T47D (cell line): ENCODE results near the gene EXOC4.
"Not testable (repeated sequence)": the region's sequence is repeated elsewhere in the genome, so short reads cannot be mapped to it uniquely, and the experiment has no call there.

Experiments
- DNase-seq, 2 experiments: peaks; one replicate each; pipeline versions ENCODE4 v3.0.0 to v3.0.0-alpha.2; 2011 to 2012; ENCODE audit warnings: low read depth in 1 of 2, low spot score in 1 of 2
- JUND ChIP-seq: IDR thresholded peaks from 2 replicates; pipeline ENCODE4 v1.6.1; 2012; ENCODE audit warnings: low read depth
- in situ Hi-C: cut with HindIII; loops from 2 replicates; pipeline ENCODE4 v1.10.0; 2016; ENCODE audit warnings: low sequenced_read_pairs, low pct_unique_long_range_greater_than_20kb

EXOC4 gene

DNA sequence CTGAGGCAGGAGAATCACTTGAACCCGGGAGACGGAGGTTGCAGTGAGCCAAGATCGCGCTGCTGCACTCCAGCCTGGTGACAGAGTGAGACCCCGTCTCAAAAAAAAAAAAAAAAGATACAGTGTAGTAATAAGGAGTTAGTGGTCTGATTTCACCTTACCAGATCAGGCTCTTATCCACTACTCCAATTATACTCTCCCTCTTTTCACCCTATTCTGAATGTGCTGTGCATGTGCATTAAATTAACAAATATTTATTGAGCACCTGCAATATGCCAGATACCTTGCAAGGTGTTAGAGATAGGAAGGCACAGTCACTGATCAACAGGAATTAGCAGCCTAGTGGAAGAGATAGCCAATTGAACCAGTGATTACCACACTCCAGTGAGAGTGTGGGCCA is 632.3 kb downstream of the EXOC4 start:
- no peak for TF ChIP-seq JUND
- in situ Hi-C loops, result no loop called here
- DNase-seq, result no peak

DNA sequence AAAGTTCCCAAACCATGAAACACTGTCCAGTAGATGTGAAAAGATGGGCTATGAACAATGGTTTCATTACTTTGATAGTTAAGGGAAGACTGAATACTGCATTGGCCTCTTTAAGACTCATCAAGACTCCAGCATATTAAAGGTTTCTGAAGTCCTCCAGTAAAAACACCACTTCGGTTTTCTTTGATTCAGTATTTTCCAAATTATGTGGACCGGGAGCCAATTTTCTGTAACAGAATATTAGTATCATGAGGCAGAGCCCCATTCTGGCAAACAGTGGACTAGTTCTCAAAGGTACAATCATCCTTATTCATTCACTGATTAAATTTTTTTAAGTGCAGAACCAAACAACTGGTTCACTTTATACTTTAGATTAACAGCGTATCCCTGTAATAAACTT is 633.2 kb downstream of the EXOC4 start:
- no peak for DNase-seq
- in situ Hi-C loops, result no loop called here
- TF ChIP-seq JUND, result no peak

DNA sequence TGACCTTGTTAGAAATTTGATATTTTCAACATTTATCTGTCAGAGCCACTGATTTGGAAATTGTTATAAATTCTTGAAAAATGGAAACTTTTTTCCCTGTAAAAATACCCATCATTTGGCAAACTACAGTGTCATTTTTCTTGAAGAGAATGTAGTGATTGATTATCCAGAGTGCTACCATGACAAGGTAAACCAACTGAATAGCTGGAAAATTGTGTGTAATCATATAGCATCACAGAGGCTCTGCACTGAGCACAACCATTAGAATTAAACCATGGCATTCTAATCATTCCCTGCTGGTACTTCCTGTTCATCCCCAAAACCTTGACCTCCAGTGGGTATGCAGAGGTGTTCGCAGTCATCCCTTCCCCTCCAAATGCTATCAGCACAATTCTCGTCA is 633.9 kb downstream of the EXOC4 start:
- DNase-seq, result no peak
- in situ Hi-C loops, result no loop called here
- TF ChIP-seq JUND, result no peak

DNA sequence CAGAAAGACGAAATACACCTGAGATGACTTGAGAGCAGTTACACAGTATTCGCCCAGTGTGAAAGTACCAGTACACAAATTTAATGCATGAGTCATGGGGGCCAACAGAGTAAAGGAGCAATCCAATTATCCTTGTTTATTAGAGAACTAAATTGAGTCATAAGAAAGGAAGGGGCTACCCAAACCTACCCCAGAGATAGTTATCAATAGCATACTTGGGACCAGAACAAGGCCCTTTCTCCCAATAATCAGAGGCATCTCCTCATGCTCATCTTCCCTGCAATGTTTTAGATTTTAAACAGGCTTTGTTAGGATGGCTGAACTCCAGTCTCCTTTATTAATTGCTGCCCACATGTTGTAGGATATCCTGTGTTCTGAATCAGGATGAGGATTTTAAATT is 634.6 kb downstream of the EXOC4 start:
- in situ Hi-C loops, result no loop called here
- no peak for TF ChIP-seq JUND
- no peak for DNase-seq

DNA sequence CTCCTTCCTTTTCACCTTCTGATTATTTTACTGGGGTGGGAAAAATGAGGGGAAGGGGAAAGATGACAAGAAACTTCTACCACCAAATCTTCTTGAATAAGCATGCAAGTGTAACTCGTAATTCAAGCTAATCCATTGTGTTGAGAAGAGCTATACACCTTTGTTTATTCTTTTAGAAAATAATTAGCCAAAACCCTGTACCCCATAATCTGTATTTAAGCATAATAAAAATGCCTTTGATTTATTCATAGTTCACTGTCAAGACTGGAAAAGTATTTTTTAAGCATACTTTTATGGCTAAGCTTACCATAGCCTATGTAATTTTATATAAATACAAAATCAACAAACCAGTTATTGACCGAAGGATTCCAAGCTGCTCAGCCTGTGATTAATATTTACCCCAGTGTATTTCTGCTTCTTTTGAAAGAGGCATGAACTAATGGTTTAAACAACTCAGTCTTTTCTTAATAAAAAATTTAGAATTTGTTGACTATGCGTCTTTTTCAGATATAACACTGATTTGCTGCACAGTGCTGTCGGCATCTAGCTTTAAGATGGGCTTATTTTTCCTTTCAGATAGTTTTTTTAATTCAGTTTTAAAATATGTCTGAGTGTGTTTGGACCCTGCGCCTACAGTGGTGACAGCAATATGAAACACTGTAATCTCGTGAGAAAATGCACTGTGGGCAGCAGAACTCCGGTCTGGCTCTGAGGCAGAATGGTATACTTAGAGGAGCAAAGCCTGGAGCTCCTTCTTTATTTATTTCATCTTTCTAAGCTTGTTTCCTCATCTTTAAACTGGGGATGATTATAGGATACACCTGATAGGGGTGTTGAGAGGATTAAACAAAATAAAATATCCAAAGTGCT is 635.4 kb downstream of the EXOC4 start:
- no peak for DNase-seq
- in situ Hi-C loops, result no loop called here
- no peak for TF ChIP-seq JUND

DNA sequence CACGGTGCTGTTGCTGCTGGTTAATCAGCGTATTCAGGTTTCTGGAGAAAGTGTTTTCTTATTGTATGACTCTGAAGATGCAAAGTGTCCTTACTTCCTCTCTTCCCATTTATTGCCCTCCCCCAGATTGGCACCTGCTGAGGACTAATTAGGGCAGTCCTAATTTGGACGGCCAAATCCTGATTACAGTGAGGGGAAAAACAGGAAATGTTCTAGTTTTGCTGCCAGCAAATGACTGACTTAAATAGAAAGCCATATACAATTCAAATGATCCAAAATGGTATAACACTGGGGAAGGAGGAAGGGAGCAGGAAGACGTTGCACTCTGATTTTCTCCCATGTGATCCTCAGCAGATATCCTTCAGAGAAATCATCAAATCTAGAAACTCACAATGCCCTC is 651.9 kb downstream of the EXOC4 start:
- no peak for TF ChIP-seq JUND
- in situ Hi-C loops, result no loop called here

DNA sequence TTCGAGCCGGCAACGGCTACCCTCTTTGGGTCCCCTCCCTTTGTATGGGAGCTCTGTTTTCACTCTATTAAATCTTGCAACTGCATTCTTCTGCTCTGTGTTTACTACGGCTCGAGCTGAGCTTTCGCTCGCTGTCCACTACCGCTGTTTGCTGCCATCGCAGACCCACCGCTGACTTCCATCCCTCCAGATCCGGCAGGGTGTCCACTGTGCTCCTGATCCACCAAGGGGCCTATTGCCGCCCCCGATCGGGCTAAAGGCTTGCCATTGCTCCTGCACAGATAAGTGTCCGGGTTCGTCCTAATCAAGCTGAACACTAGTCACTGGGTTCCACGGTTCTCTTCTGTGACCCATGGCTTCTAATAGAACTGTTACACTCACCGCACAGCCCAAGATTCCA is 653.7 kb downstream of the EXOC4 start:
- in situ Hi-C loops, DNase-seq: not testable (repeated sequence)

More for the DNA sequence above, 651.9 kb downstream of the EXOC4 start:
- no peak for DNase-seq

DNA sequence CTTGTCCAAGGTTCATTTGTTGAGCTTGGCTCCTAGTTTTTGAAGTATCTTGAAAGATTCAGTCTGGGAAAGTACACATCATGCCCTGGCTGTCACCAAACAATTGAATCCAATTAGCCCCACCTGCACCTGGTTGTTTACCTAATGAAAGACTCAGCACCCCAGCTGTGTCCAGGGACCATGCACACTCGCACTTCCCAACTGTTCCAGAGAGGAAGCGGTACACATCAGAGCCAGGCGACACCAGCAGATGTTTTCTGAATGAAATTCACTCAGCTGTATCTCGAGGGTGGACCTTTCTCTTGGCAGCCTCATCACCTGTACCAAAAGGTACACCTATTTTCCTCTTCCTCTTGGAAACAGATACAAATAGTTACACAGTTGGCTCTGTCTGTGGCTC is 657.9 kb downstream of the EXOC4 start:
- no peak for TF ChIP-seq JUND
- DNase-seq, result no peak
- in situ Hi-C loops, result no loop called here

DNA sequence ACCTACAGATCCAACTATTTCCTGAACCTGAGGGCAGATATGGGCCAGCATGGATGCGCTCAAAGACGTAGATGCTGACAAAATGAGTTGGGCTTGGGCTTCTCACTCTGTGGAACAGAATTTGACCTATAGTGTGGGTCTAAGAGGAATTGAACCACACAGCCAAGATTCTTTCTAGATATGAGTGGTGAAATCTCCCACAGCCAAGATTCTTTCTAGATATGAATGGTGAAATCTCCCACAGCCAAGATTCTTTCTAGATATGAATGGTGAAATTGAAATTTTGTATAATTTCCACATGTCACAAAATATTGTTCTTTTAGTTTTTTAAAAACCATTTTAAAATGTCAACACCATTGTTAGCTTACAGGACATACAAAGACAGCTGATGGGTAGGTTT is 658.8 kb downstream of the EXOC4 start:
- DNase-seq, result no peak
- no peak for TF ChIP-seq JUND
- in situ Hi-C loops, result no loop called here

DNA sequence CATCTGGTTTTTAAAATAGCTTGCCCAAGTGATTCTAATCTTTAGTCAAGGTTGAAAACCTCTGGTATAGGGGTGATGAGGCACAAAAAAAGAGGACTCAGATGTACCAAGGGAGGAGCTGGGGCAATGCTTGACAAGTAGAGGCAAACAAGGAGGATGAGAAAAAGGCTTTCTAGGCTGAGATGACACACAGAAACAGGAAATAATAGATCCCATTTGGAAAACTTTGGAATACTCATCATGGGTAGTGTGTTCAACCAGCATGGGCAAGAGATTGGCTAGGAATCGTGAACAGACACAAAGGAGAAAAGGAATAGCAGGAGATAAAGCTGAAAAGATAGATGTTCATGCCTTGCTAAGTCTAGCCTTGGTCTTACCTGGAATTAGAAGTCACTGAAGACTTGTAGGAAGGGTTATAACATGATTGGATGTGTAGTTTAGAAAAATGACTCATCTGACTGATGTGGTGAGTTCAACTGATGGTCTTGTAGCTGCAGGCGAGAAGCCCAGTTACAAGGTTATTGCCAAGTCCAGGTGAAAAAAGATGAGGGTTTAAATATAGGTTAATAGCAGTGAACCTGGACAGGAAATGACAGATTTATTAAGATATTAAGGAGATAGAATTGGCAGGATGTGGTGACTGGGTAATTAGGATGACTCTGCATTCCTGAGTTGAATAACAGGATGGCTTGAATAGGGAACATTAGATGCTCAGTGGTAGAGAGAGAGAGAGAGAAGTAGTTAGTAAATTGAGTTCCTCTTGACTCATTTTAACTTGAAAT is 660.2 kb downstream of the EXOC4 start:
- in situ Hi-C loops, result no loop called here
- no peak for DNase-seq
- no peak for TF ChIP-seq JUND

DNA sequence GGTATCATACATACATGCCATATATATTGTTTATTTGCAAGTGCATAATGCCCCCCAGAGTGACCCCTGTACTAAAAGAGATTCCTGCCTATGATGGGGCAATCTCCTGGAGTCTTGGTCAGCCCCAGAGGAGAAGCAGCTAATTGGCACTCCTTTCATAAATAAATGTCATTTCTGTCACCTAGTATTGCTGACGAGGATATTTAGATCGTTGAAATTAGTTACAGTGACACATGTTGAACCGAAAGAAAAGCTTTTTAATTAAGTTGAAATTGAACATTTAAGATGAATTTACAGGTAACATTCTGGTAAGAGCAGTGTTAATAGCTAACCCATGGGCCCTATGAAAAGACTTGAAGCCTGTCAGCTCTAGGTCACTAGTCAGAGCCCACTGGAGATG is 663.7 kb downstream of the EXOC4 start:
- DNase-seq, result no peak
- in situ Hi-C loops, result no loop called here
- TF ChIP-seq JUND, result no peak

DNA sequence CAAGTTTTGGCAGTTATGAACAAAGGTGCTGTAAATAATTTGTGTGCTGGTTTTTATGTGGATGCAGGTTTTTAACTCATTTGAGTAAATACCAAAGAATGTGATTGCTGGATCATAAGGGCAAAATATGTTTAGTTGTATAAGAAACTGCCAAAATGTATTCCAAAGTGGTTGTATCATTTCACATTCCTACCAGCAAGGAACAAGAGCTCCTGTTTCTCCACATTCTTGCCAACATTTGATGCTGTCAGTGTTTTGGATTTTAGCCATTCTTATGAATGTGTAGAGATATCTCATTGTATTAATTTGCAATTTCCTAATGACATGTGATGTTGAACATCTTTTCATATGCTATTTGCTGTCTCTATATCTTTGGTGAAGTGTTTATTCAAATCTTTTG is 666.9 kb downstream of the EXOC4 start:
- in situ Hi-C loops, result no loop called here
- no peak for TF ChIP-seq JUND
- no peak for DNase-seq

DNA sequence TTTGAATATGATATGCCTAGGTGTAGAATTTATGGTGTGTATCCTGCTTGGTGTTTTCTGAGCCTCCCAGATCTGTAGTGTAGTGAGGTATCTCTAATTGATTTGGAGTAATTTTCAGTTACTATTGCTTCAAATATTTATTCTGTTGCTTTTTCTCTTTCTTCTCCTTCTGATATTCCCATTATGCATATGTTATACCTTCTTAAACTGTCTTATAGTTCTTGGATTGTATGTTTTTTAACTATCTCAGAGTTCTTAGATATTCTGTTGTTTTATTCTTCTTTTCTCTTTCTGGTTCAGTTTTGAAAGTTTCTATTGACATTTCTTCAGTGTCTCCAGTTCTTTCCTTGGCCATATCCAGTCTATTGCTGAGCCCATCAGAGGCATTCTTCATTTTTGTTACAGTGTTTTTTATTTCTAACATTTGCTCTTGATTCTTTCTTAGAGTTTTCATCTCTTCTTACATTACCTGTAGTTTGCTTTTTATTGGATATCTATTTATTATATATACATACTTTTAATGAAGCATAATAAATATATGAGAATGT is 668.8 kb downstream of the EXOC4 start:
- TF ChIP-seq JUND, result no peak
- in situ Hi-C loops, result no loop called here
- DNase-seq, result no peak
